Renal cortical epithelial cell (primary cell): ENCODE measurements around the gene VPS45. TPM values are rescaled to one million over a fixed set of nuclear protein-coding genes. Genes with fewer than 3 reads are reported as not detected.
"Not testable (repeated sequence)": the region's sequence is repeated elsewhere in the genome, so short reads cannot be mapped to it uniquely, and the experiment has no call there.

ENCODE experiments used
- DNase-seq: peaks from one replicate; pipeline ENCODE4 v3.0.0-alpha.2; 2011; ENCODE audit warnings: low read depth
- total RNA-seq: library from RNA; depleted of rRNA; stranded (reverse); fragments of >200 nt; gene quantifications from 2 replicates; pipeline ENCODE4 v1.2.3, GENCODE V29; 2014

The VPS45 gene
- total RNA-seq, 1 donor from 2014 or later = 46.3 TPM

- DNase-seq = no peak
Observed at GRCh38 chr1:150132372-150132771, 64.8 kb downstream of the VPS45 start.

GRCh38 chr1:150134537-150134936 lies 67.0 kb downstream of the VPS45 start:
- no peak for DNase-seq

GRCh38 chr1:150135400-150135799 lies 67.8 kb downstream of the VPS45 start:
- DNase-seq = not testable (repeated sequence)

GRCh38 chr1:150138044-150138443 lies 70.5 kb downstream of the VPS45 start:
- DNase-seq = no peak

- no peak for DNase-seq
Observed at GRCh38 chr1:150141452-150141851, 73.9 kb downstream of the VPS45 start.

- DNase-seq = no peak
Observed at GRCh38 chr1:150142083-150142482, 74.5 kb downstream of the VPS45 start.

GRCh38 chr1:150144606-150145005 lies 77.0 kb downstream of the VPS45 start:
- no peak for DNase-seq

- DNase-seq = not testable (repeated sequence)
Observed at GRCh38 chr1:150146016-150146415, 78.4 kb downstream of the VPS45 start.

- DNase-seq = no peak
Observed at GRCh38 chr1:150146849-150147542, 79.4 kb downstream of the VPS45 start.

GRCh38 chr1:150148837-150149270 lies 81.3 kb downstream of the VPS45 start:
- DNase-seq = no peak

- peak; percentile 23 for DNase-seq
Observed at GRCh38 chr1:150149271-150150132, 81.9 kb downstream of the VPS45 start, which contains the start of gene PLEKHO1. PLEKHO1 (plus strand) TSS chr1:150149916; CDS start chr1:150150258, 342 bp downstream.

- no peak for DNase-seq
Observed at GRCh38 chr1:150150133-150151021, 82.8 kb downstream of the VPS45 start.

GRCh38 chr1:150151291-150152181 lies 84.0 kb downstream of the VPS45 start:
- DNase-seq = no peak

- peak; percentile 16 for DNase-seq
Observed at GRCh38 chr1:150152182-150152536, 84.6 kb downstream of the VPS45 start.

GRCh38 chr1:150152772-150153456 lies 85.3 kb downstream of the VPS45 start:
- DNase-seq = peak; percentile 21

GRCh38 chr1:150154143-150154542 lies 86.6 kb downstream of the VPS45 start:
- no peak for DNase-seq

- no peak for DNase-seq
Observed at GRCh38 chr1:150155413-150156071, 88.0 kb downstream of the VPS45 start.

GRCh38 chr1:150156868-150157603 lies 89.5 kb downstream of the VPS45 start:
- DNase-seq = no peak

- no peak for DNase-seq
Observed at GRCh38 chr1:150159550-150159949, 92.0 kb downstream of the VPS45 start.
